ENCODE measurements around the gene ATG5. TPM values are rescaled to one million over a fixed set of nuclear protein-coding genes. Genes with fewer than 3 reads are reported as not detected.

ATG5 gene
- total and polyA plus RNA-seq, 2 donors (not counting 1 experiment from before 2014, with no cell fraction given) = 13.6 to 26.3 TPM

DNA sequence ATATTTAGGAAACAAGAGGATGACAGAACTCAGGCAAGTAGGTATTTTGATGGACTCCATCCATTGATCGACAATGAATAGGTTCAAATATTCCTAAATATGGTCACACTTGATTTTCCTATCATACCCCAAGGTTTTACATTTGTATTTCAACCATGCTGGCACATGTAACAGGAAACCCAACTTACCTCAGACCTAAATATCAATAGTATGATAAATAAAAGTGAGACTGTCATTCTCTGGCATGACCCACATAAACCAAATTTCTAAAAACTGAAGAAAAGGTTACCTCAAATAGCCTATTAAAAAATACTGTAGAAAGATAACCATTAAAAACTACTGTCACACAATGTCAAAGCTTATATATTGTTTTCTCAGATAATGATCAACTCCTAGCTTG, 142.1 kb downstream of the ATG5 start:
- POLR2A ChIA-PET = no interaction called here
- Histone ChIP-seq H3K27ac (ENCODE audit: low read length in 2 of 2) (no peak overlapping the region), H3K36me3 (replicated peaks in 1 of 2; ENCODE audit: control extremely low read depth in 1 of 2, control insufficient read depth in 1 of 2, extremely low read depth in 1 of 2, insufficient read depth in 2 of 2, low read length in 1 of 2) (peaks cover 2 to 5% of the 10 kb centered on the region in 2 experiments), H3K9ac (ENCODE audit: low read length) (no peak overlapping the region), H2AFZ (ENCODE audit: insufficient read depth, low read depth, low read length, poor library complexity, severe bottlenecking) (no peak overlapping the region), H3K79me2 (ENCODE audit: control insufficient read depth, insufficient read depth, low read length) (no peaks in the 10 kb centered on the region), H3K4me3 (ENCODE audit: control extremely low read depth in 1 of 5, extremely low read depth in 1 of 5, insufficient read depth in 1 of 5, low read depth in 2 of 5, low read length in 4 of 5) (no peak overlapping the region), H3K9me3 (ENCODE audit: control extremely low read depth in 1 of 3, control insufficient read depth in 2 of 3, insufficient read depth in 1 of 3, low read length in 2 of 3) (no peaks in the 10 kb centered on the region), H3K27me3 (replicated peaks in 1 of 4; ENCODE audit: control extremely low read depth in 1 of 4, control insufficient read depth in 3 of 4, insufficient read depth in 4 of 4, low read length in 3 of 4) (no peaks in the 10 kb centered on the region), H3K4me1 (ENCODE audit: control insufficient read depth in 2 of 2, insufficient read depth in 2 of 2, low read length in 2 of 2) (peaks cover 3 to 4% of the 10 kb centered on the region in 2 donors), H3K4me2 (replicated peaks; ENCODE audit: low read depth, low read length, poor library complexity, severe bottlenecking) (no peak overlapping the region), H4K20me1 (ENCODE audit: control insufficient read depth, insufficient read depth, low read length, poor library complexity, severe bottlenecking) (no peaks in the 10 kb centered on the region)
- ATAC-seq (ENCODE audit: low read depth) = no peak
- Mint-ChIP-seq H3K4me3 (no peak overlapping the region), H3K27me3 (no peaks in the 10 kb centered on the region), H3K9me3 (ENCODE audit: insufficient read depth) (no peaks in the 10 kb centered on the region), H3K4me1 (peaks cover 12% of the 10 kb centered on the region), H3K27ac (no peak overlapping the region)
- CTCF ChIA-PET = interaction anchor here (0.6 to 1.8 kb wide), 3 partner anchors 15 to 93 kb away, joined by 3 to 4 read pairs (median 3); no protein-coding TSS in a partner anchor
- WGBS (ENCODE audit: insufficient coverage) = no CpG with 5 or more reads among the region's 1 CpG
- intact Hi-C loops (cut with micrococcal nuclease) = no loop called here
- TF ChIP-seq EZH2 (IDR thresholded peaks at IDR 0.05; ENCODE audit: borderline replicate concordance, insufficient read depth, low read depth, low read length, poor library complexity, severe bottlenecking) = no peak
- TF ChIP-seq, protein P1, sequence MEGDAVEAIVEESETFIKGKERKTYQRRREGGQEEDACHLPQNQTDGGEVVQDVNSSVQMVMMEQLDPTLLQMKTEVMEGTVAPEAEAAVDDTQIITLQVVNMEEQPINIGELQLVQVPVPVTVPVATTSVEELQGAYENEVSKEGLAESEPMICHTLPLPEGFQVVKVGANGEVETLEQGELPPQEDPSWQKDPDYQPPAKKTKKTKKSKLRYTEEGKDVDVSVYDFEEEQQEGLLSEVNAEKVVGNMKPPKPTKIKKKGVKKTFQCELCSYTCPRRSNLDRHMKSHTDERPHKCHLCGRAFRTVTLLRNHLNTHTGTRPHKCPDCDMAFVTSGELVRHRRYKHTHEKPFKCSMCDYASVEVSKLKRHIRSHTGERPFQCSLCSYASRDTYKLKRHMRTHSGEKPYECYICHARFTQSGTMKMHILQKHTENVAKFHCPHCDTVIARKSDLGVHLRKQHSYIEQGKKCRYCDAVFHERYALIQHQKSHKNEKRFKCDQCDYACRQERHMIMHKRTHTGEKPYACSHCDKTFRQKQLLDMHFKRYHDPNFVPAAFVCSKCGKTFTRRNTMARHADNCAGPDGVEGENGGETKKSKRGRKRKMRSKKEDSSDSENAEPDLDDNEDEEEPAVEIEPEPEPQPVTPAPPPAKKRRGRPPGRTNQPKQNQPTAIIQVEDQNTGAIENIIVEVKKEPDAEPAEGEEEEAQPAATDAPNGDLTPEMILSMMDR (IDR thresholded peaks at IDR 0.05) = no peak
- DNase-seq = no peak

DNA sequence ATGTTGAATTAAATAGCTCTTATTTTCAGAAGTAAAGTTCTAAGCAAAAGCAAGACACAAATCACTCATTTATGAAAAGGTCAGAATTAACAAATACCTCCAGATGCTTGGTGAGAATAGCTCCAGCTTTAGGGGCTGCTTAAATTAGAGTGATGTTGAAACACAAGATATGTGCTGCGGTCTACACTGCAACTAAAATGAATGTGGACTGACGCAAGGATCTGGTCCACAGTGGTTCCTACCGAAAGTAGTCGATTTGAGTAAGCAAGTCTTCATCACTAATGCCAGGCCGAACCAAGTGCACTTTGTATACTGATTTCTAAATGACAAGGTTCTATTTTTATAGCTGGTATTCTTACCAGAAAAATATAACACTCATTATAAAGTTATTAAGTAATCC, 143.1 kb downstream of the ATG5 start:
- H3K4me1 ChIP-seq (ENCODE audit: control insufficient read depth in 2 of 2, insufficient read depth in 2 of 2, low read length in 2 of 2) = peaks cover 3 to 4% of the 10 kb centered on the region in 2 donors
- TF ChIP-seq EZH2 (IDR thresholded peaks at IDR 0.05; ENCODE audit: borderline replicate concordance, insufficient read depth, low read depth, low read length, poor library complexity, severe bottlenecking) = no peak
- TF ChIP-seq, protein P1 (IDR thresholded peaks at IDR 0.05) = no peak
- CTCF ChIA-PET = interaction anchor here (1.0 to 1.8 kb wide), 4 partner anchors 14 to 388 kb away, joined by 3 to 11 read pairs (median 4); no protein-coding TSS in a partner anchor
- no peak overlapping the region for H3K4me3 Mint-ChIP-seq
- H2AFZ ChIP-seq (ENCODE audit: insufficient read depth, low read depth, low read length, poor library complexity, severe bottlenecking) = no peak overlapping the region
- no peak overlapping the region for H3K27ac ChIP-seq (ENCODE audit: low read length in 2 of 2)
- POLR2A ChIA-PET = interaction anchor here (0.5 kb wide), 1 partner anchor 426 kb away, joined by 4 read pairs; no protein-coding TSS in a partner anchor
- no peak overlapping the region for H3K27ac Mint-ChIP-seq
- WGBS (ENCODE audit: insufficient coverage) = 85% methylated on average over 3 of the region's 5 CpGs
- H3K79me2 ChIP-seq (ENCODE audit: control insufficient read depth, insufficient read depth, low read length) = no peaks in the 10 kb centered on the region
- H3K27me3 ChIP-seq (replicated peaks in 1 of 4; ENCODE audit: control extremely low read depth in 1 of 4, control insufficient read depth in 3 of 4, insufficient read depth in 4 of 4, low read length in 3 of 4) = no peaks in the 10 kb centered on the region
- no peaks in the 10 kb centered on the region for H3K9me3 Mint-ChIP-seq (ENCODE audit: insufficient read depth)
- peaks cover 2 to 5% of the 10 kb centered on the region in 2 experiments for H3K36me3 ChIP-seq (replicated peaks in 1 of 2; ENCODE audit: control extremely low read depth in 1 of 2, control insufficient read depth in 1 of 2, extremely low read depth in 1 of 2, insufficient read depth in 2 of 2, low read length in 1 of 2)
- no peak overlapping the region for H3K4me3 ChIP-seq (ENCODE audit: control extremely low read depth in 1 of 5, extremely low read depth in 1 of 5, insufficient read depth in 1 of 5, low read depth in 2 of 5, low read length in 4 of 5)
- H3K4me2 ChIP-seq (replicated peaks; ENCODE audit: low read depth, low read length, poor library complexity, severe bottlenecking) = no peak overlapping the region
- ATAC-seq (ENCODE audit: low read depth) (no peak), DNase-seq (no peak)
- H4K20me1 ChIP-seq (ENCODE audit: control insufficient read depth, insufficient read depth, low read length, poor library complexity, severe bottlenecking) = no peaks in the 10 kb centered on the region
- no peaks in the 10 kb centered on the region for H3K9me3 ChIP-seq (ENCODE audit: control extremely low read depth in 1 of 3, control insufficient read depth in 2 of 3, insufficient read depth in 1 of 3, low read length in 2 of 3)
- intact Hi-C loops (cut with micrococcal nuclease) = no loop called here
- no peak overlapping the region for H3K9ac ChIP-seq (ENCODE audit: low read length)
- no peaks in the 10 kb centered on the region for H3K27me3 Mint-ChIP-seq
- H3K4me1 Mint-ChIP-seq = peaks cover 11% of the 10 kb centered on the region

Measured in B cell (primary cell).